CD4-positive, alpha-beta T cell treated with Interferon alpha-2 for 1 hour (primary cell): ENCODE results near the gene NHEJ1.

ENCODE experiments used
- DNase-seq, 2 donors: peaks; one replicate each; pipeline ENCODE4 v3.0.0-alpha.2; 2020 to 2022

Gene NHEJ1

GRCh38 chr2:219182331-219183150 lies 21.9 kb upstream of the NHEJ1 start:
- peak in 1 of 2 donors; percentile 6 for DNase-seq

- no peak for DNase-seq
These were observed 20.9 kb upstream of the NHEJ1 start for GRCh38 chr2:219181531-219181930.

DNA sequence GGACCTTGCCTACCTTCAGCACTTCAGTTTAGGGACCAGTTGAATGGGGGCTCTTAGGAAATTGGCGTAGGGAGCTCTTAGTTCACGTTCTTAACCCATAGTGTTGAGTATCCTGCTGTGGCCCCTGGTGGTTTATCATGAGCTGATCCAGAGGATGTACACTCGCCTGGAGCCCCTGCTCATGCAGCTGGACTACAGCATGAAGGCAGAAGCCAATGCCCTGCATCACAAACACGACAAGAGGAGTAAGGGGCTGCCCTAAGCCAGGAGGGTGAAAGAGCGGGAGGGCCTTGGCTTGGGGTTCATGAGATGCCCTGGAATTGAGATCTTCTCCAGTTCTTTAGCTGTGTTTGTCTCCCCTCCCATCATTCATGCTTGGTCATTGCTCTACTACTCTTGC lies 20.3 kb upstream of the NHEJ1 start:
- no peak for DNase-seq

- DNase-seq = no peak
These were observed 19.2 kb upstream of the NHEJ1 start for GRCh38 chr2:219179601-219180465.

GRCh38 chr2:219178377-219179175 lies 18.0 kb upstream of the NHEJ1 start:
- peak in 1 of 2 donors; percentile 54 for DNase-seq

DNA sequence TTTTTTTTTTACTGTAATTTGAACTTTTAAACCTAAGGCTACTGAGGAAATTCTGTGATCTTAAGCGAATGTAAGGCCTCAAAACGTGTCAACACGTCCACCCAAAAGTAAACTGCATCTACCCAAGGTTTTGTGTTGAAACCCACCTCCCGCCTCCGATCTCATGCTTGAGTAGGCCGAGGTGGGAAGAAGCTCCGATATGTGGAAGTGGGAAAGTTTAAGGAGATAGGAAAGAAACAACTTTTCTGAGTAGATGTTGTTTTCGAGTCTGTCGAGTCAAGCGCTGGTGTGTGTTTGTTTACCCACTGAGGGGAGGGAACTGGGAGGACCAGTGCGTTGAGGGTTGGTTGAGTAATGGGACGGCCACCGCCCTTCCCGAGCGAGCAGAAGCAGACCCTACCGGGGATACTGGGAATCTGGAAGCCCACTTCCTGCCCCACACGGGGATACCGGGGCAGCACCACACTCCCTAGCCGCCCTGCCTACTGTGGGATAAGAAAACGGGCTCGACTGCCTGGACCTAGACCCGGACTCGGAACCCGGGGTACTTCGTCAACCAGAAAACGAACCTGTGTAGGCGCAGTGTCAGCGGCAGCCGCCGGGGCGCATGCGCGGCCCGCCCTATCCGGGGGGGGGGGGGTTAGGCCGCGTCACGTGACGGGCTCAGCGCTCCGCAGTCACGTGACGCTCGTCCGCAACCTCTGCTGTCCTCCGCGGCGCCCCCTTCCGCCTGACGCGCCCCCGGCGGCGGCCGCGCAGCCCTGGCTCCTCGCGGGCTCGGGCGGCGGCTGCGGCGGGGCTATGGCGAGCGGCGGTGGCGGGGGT lies 17.1 kb upstream of the NHEJ1 start, which contains the start of gene RETREG2:
TSS of gene RETREG2 (plus strand) at position 724 of the 825 bp plus-strand sequence. CDS start at position 802, 78 bp downstream.
- peak; percentile 90 to 91 for DNase-seq

DNA sequence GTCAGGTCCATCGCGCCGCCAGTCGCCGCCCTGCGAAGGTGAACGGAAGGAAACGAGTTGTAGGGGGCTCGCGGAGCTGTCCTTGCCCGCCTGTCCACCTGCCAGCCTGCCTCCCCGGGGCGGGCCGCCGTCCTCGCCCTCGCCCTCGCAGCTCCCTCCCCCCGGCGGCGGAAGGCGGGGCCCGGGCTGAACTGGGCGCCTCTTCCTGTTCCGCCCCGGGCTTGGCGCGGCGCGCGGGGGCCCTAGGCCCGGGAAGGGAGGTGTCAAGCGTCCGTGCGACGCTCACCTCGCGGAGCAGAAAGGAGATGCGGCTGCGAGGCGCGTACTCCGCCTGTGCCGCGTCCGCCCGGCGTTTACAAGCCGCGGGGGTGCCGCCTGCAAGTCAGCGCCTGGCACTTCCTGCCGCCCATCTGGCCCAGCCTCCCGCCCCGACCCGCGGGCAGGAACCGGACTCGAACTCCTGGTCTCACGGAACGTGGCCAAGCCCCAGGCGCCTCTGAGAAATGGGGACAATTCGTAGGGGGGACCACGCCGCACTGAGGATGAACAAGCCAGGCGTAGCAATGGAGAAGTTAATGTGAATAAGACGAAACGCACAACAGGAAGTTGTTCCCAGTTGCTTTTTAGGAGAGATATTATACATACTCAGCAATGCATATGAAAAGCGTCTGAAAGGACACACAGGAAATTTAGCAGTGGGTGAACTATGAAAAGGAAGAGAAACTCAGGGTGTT lies 16.4 kb upstream of the NHEJ1 start, which contains the start of gene CNPPD1:
TSS of gene CNPPD1 (minus strand) at position 108 of the 734 bp plus-strand sequence. CDS start at position 11, 97 bp downstream.
- DNase-seq = peak; percentile 85 to 91

- peak; percentile 20 to 59 for DNase-seq
These were observed 15.6 kb upstream of the NHEJ1 start for GRCh38 chr2:219175928-219176817.

DNA sequence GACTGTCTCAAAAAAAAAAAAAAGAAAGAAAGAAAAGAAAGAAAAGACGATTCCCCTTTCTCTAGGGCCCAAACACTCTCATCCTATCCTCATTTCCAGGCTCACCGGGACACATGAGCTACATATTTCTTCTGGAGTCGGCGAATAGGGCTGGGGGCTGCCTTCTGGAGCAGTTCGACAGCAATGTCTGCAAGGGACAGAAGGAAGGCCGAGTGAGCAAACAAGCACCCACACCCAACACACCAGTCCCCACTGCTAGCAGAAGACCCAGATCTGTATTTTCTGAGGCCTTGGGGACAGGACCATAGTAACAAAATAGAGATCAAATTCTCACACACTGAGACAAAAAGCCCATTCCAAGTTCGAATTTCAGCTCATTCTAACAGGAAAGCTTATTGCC lies 14.9 kb upstream of the NHEJ1 start:
- DNase-seq = no peak

- no peak for DNase-seq
These were observed 14.2 kb upstream of the NHEJ1 start for GRCh38 chr2:219174801-219175200.

GRCh38 chr2:219174146-219174545 lies 13.5 kb upstream of the NHEJ1 start:
- no peak for DNase-seq

DNA sequence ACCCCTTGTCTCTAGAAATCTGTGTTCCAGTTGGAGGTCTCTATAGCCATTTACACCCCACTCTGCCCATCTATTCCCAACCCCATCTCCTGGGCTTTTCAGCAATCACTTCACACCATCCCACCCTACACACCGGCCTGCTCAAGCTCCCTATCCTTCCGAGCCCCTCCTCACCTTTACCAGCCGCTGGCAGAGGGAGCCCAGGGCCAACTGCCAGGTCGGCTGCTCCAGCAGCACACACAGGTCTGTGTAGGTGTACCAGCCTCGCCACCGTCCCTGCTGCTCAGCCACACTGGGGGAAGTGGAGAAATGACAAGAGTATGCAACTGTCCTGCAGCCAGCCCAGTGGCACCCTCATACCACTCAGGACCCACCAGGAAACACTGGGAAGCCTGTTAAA lies 12.6 kb upstream of the NHEJ1 start:
- DNase-seq = no peak

GRCh38 chr2:219172231-219173154 lies 11.9 kb upstream of the NHEJ1 start:
- DNase-seq = no peak

- peak; percentile 26 to 67 for DNase-seq
These were observed 10.6 kb upstream of the NHEJ1 start for GRCh38 chr2:219171231-219171651.

- no peak for DNase-seq
These were observed 9.5 kb upstream of the NHEJ1 start, which contains the start of gene SLC23A3 for GRCh38 chr2:219169930-219170654. TSS of gene SLC23A3 (minus strand) at chr2:219170029. CDS start at chr2:219169984, 45 bp downstream.

DNA sequence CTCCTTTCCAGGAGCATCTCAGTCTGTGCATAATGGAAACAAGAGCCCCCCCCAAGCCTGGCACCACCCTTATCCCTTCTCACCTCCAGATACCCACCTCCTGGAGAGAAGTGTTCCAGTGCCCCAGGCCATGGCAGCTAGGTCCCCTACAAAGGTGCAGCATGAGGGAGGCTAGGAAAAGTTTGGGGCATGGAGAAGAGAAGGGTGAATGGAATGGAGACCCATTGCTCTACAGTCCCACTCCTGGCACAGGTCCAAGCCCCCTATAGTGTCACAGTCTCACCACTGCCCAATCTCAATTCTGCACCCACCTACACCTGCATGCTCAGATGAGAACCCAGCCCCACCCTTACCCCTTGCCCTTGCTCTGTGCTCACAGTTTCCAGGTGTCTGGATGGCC lies 8.3 kb upstream of the NHEJ1 start:
- no peak for DNase-seq

DNA sequence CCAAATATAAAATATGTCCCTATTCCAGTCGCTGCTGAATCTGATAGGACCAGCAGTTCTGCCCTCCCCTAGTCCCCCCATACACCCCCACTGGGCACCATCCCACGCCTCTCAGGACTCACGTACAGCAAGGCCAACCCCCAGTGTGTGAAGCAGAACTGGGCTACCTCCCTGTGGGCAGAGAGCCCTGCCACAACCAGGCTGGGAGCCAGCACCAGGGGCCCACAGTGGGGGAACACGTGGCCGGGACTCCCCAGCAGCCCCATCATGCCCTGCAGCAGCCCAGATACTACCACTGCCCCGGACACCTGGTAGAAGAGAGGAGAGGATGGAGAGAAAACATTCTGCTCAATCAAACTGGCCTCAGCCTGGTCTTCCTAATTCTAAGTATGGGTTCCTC lies 7.9 kb upstream of the NHEJ1 start:
- no peak for DNase-seq

DNA sequence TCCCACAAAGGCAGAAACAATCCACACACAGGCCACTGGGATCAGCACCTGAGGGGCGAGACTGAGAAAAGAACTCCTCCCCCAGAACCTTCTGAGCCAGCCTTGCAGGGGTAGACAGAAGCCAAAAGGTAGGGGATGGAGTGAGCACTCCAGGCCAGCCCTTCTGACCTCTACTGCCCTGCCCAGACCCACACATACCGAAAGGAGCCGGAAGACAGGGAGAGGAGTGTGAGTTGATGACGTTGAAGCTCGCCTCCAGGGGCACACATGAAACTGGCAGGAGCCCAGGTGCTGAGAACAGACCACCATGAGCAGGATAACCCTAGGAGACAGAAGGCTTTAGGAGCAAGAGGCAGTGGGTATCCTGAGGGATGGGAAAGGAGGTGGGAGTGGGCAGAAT lies 7.4 kb upstream of the NHEJ1 start:
- DNase-seq = no peak
